Measurements from ENCODE around the gene DOCK2. TPM values are rescaled to one million over a fixed set of nuclear protein-coding genes. Genes with fewer than 3 reads are reported as not detected.
A peak's percentile ranks its signal among the peaks of the same experiment; 100 is the strongest.

DOCK2 gene
- total RNA-seq, 1 donor from 2014 or later = 7.5 TPM

DNA sequence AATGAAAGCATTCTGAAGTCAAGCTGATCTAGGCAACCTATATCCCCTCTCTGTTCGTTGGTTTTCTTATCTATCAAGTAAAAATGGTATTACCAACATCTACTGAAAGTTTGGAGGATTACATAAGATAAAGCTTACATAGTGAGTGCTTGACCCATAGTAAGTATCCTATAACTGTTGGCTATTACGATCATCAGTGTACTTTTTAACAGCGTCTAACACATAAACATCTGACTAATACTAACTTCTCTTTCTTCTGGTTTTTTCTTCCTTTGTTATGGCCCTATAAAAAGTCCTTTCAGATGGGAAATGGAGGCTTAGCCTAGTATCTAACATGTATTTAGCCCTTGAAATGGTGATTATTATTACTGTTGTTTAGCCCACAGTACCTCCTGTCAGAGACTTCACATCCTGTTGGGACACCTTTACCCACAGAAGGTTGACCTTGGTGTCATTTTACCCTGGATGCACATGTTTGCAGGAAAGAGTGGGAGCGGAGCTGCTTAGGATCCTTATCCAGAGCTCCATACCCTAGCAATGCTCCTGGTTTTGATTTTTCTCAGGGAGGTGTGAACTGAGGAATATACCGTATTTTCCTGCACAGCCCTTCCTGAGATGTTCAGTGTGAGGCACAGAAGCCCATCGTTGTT, 337.2 kb downstream of the DOCK2 start:
- intact Hi-C loops (cut with micrococcal nuclease) = no loop called here
- DNase-seq = no peak
- ATAC-seq = no peak

DNA sequence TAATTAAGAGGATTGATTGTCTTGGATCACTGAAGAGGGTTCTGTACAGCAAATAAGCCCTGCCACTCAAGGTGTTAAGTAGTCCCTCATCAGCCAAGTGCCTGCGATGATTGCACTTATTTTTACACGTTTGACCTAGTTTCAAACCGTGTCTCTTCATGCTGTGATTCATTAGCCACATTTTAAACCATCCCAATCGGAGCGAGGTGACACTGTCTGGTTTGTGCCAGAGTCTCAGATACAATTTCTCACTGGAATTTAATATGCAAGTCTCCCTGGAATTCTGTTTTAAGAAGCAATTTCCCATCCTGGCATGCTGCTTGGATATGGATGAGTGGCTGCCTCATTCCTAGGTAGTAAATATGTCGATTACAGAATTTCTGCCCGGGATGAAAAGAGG, 341.6 kb downstream of the DOCK2 start:
- intact Hi-C loops (cut with micrococcal nuclease) = no loop called here
- ATAC-seq (no peak), DNase-seq (no peak)

DNA sequence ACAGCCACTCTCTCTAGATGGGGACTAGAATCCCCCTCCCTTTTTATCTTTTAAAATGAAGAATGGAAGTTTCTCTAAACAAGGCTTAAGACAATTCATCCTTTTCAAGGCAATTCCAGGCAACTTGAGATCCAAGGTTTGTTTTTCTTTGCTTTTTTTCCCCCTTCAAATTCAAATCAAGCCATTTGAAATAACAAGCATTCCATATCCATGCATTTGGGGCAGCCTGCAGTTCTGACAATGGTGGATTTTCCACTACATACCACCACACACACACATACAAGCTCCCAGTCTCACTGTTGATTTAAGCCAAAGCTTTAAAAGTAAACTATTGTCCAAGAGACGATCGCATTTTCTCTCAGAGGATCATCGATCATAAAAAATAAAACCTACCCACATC, 342.8 kb downstream of the DOCK2 start:
- ATAC-seq (no peak), DNase-seq (no peak)
- intact Hi-C loops (cut with micrococcal nuclease) = loop anchor here (5.0 kb wide), 1 partner anchor 278 kb away; no protein-coding TSS in a partner anchor

DNA sequence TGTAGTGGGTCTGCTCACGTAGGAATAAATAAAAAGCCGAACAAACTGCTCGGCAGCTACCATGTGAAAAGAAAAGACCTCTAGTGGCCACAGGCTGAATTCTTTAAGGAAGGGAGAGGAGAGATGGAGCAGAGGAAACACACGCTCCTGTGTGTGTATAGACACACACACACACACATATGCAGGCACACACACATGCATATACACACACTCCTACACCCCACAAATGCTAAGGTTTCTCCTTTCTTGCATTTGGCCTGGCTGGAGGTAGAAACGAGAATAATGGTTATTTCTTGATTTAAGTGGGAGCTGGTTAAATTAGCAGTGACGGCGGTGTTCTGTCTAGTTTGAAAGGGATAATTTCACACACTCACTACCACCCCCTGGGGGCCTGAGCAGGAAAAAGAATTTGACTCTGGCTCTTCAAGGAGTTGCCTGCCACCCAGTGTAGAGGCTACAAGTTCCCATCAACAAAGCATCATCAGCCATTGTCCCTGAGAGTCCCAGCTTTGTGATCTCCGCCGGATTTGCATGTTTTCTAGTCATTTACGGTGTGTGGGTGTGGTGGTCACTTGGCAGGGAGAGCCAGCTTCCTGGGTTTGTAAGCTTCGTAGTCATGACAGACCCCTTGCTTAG, 343.5 kb downstream of the DOCK2 start, which contains the start of gene INSYN2B:
INSYN2B (minus strand) TSS at position 78 of the 636 bp plus-strand sequence. CDS start 96,597 bp downstream, outside the sequence.
- ATAC-seq (peak; percentile 97), DNase-seq (peak; percentile 60)
- intact Hi-C loops (cut with micrococcal nuclease) = loop anchor here (5.0 kb wide), 1 partner anchor 278 kb away; no protein-coding TSS in a partner anchor

DNA sequence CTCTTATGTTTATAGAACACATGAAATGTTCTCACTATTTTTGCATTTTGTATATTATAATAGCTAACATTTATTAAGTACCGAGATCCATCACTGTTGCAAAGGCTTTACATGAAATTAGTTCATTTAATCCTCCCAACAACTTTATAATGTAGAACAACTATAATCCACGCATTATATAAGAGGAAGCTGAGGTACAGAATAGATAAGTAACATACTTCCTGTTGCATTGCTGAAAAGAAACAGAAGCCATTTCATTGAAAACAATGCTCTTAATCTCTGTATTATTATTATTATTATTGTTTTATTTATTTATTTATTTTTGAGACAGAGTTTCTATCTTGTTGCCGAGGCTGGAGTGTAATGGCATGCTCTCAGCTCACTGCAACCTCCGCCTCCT, 351.1 kb downstream of the DOCK2 start:
- no peak for DNase-seq
- no peak for ATAC-seq
- intact Hi-C loops (cut with micrococcal nuclease) = no loop called here

DNA sequence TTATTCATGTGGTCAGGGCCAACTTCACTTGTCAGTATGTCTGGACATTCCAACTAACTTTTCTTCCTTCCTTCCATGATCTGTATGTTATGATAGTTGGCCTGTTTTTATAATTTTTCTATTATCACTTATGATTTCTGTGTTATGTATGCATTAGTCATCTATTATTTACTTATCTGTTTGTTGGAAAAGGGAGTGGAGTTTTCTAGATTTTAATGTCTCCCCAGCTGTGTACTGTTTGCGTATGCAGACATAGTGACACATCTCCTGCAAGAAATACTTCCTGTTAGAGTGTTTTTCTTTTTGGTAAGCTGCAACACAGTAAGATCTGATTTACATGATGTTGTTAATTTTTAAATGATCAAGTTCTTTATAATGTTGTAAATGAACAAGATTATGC, 351.9 kb downstream of the DOCK2 start:
- DNase-seq = no peak
- intact Hi-C loops (cut with micrococcal nuclease) = no loop called here
- ATAC-seq = no peak

GRCh38 chr5:169989365-169989764, 352.3 kb downstream of the DOCK2 start:
- intact Hi-C loops (cut with micrococcal nuclease) = no loop called here

DNA sequence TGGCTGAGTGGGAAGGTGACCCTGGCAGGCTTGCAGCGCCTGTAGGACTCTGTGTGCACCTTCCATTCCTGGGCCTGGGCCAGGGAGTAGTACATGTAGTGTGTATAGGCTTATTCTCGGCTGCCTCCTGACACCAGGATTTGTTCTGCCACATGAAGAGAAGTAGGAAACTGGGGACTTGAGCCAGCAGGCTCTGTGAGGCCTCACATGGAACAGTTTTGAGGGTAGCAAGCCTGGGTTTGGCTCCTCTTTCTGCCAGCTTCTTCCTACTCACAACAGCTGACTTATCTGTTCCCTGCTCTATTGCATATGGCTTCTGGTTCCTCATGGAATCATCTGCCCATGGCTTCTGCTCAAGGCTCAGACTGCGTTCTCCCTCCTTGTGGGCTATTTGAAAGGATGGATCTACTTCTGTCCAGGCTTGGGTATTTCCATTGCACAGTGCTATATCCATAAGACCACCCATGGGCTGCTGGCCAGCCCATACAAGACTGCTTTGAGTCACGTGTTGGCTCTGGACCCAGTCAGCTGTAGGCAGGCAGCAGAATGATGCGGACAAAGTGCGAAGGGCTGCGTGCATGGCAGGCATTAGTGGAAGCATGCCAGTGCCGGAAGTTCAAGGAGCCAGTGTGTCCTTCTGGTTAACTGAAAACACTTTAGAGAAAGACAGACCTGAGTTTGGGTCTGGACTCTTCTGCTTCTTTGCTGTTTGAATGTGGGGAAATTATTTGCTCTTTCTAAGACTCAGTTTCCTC, 354.2 kb downstream of the DOCK2 start:
- DNase-seq (no peak), ATAC-seq (peak; percentile 36)
- intact Hi-C loops (cut with micrococcal nuclease) = no loop called here

More at GRCh38 chr5:169989365-169989764, 352.3 kb downstream of the DOCK2 start:
- ATAC-seq = no peak
- DNase-seq = no peak

DNA sequence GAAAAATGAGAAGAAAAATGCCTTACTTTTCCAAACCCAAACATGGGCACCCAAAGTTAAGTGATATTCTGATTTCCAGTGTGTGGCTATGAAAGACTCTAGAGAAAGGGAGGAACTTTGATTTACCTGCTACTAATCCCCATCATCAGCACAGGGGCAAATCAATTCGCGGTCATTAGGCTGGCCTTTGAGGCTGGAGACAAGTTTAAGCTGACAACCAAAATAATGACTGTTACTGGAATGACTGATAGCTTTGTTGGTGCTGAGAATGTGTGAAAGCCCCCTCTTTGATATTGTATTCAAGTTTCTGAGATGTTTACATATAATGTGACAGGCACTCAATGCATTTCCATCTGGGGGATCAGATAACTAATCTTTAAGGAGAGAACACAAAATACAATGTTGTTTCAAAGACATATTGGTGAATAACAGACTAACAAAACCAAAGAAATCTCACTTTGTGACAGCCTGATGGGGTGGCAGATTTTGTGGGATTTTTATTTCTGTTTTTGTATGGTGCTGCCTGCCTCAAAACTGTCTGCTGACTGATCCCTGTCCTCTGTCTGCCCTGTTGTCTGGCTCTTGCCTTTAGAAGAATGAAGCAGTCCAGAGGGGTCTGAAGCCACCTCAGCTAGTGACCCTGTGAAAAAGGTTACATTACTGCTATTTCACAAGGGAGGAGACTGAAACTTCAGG, 355.9 kb downstream of the DOCK2 start:
- intact Hi-C loops (cut with micrococcal nuclease) = no loop called here
- no peak for ATAC-seq
- no peak for DNase-seq

DNA sequence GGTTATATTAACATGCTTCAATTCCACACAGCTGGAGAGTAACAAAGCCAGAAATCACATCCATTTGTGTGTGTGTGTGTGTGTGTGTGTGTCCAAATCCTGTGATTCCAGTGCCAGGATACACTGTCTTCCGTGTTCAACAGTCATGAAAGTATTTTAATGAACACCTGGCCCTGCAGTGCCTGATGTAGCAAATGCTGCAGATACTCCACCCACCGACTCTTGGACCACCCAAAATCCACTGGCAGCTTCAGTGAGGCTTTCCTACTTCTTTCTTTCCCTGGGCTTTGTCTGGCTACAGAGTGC, 356.4 kb downstream of the DOCK2 start:
- intact Hi-C loops (cut with micrococcal nuclease) = no loop called here
- ATAC-seq (no peak), DNase-seq (no peak)

DNA sequence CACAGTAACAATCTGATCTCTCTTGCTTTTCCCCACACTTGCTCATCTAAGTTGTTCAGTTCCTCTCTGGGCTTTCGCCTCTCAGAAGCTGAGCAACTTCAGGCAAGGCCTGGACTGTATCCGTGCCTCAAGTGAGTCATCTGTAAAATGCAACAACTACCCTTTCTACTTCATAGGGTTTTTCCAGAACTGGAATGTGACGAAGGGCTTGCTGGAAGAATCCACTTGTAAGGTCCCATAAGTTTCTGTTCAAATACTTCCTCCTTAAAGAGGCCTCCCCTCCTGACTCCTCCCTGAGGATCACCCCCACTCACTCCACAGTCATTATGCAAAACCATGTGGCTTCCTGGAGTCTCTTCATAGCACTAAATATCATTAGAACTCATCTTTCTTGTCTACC, 360.7 kb downstream of the DOCK2 start:
- ATAC-seq = no peak
- no peak for DNase-seq
- intact Hi-C loops (cut with micrococcal nuclease) = no loop called here

DNA sequence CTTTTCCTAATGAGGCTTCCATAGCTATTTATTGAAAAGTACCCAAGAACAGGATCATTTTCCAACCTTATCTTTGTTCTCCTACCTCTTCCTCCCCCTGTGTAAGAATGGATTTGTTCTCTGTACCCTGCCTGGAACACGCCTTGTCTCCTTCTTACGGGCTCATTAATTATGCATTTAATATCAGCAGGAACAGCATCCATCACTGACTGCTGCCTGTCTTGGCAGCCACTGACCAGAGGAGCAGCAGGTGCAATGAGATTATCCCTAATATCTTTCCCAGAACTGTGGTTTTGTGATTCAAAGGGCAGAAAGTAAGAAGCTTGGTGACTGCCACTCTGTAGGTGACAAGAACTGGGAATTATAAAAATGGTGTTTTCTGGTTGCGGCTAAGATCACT, 362.5 kb downstream of the DOCK2 start:
- intact Hi-C loops (cut with micrococcal nuclease) = no loop called here
- no peak for ATAC-seq
- no peak for DNase-seq

DNA sequence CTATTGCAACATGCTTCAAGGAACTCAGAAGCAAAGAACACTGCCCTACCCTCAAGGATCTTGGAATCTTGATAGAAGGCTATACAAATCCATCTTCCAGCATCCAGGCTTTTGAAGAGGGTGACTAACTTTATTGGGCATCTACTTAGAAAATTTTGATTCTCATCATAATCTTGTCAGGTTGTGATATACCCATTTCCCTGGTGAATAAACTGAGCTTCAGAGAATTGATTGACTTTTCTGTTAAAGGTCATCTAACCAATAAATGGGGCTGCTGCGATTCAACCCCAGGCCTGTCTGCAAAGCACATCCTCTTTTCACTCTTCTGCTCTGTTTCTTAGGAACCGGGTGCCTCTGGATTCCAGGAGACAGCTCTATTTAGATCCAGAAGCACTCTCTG, 363.1 kb downstream of the DOCK2 start:
- ATAC-seq = no peak
- intact Hi-C loops (cut with micrococcal nuclease) = no loop called here
- no peak for DNase-seq

DNA sequence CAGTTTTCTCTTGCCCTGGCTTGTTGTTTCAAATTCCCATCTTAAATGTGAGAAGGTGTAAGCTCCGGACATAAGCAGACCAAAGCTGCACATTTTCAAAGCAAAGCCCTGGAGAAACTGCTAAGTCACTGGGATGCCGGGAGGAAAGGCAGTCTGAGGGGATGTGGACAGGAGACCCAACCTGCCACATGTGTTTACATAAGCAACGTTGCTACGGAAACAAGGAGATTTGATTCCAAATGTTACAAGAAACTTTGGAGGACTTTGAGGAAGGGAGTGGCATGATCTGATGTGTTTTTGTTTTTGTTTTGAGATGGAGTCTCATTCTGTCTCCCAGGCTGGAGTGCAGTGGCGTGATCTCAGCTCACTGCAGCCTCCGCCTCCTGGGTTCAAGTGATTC, 368.9 kb downstream of the DOCK2 start:
- DNase-seq (no peak), ATAC-seq (no peak)
- intact Hi-C loops (cut with micrococcal nuclease) = no loop called here

DNA sequence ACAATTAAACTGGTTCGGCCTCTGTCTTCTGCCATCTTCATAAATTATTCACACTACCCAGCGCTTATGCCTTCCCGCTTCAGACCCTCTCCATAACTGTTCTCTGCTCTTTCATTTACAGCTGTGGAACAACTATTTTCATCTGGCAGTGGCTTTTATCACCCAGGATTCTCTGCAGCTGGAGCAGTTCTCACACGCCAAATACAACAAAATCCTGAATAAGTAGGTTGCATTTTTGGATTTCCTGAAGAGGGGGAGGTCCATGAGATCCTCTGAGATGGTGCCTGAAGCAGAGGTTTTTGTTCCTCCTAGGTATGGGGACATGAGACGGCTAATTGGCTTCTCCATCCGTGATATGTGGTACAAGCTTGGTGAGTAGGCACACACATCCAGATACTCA, 371.3 kb downstream of the DOCK2 start:
- intact Hi-C loops (cut with micrococcal nuclease) = no loop called here
- ATAC-seq (peak; percentile 15), DNase-seq (no peak)

GRCh38 chr5:170010595-170010994, 373.5 kb downstream of the DOCK2 start:
- no peak for DNase-seq
- no peak for ATAC-seq
- intact Hi-C loops (cut with micrococcal nuclease) = no loop called here

DNA sequence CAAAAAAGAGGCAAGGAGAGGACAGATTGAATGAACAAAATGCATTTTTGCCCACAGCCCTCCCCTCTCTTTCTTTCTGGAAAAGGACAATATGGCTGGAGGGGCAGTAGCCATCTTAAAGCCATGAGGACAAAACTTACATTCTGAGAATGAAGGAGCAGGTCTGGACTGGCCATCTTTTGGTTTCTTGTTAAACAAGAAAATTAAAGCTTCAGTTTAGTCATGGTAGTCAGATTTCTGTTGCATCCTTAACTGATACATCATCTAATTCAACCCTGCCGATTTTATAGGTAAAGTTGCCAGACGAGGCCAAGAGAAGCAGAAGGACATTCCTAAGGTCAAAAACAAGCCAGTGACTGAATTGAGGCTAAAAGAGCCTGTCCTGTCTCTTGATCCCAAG, 374.7 kb downstream of the DOCK2 start:
- DNase-seq = no peak
- intact Hi-C loops (cut with micrococcal nuclease) = no loop called here
- no peak for ATAC-seq

- no peak for DNase-seq
- intact Hi-C loops (cut with micrococcal nuclease) = no loop called here
- ATAC-seq = no peak
Observed at GRCh38 chr5:170012622-170013021, 375.5 kb downstream of the DOCK2 start.

GRCh38 chr5:170020423-170020822, 383.3 kb downstream of the DOCK2 start:
- DNase-seq (no peak), ATAC-seq (no peak)
- intact Hi-C loops (cut with micrococcal nuclease) = no loop called here

- no peak for ATAC-seq
- no peak for DNase-seq
- intact Hi-C loops (cut with micrococcal nuclease) = no loop called here
Observed at GRCh38 chr5:170021506-170021905, 384.4 kb downstream of the DOCK2 start.
